GM23248 (cell line): ENCODE data around the gene ACSF3. TPM values are rescaled to one million over a fixed set of nuclear protein-coding genes. Genes with fewer than 3 reads are reported as not detected.

Source experiments
- DNase-seq: peaks from one replicate; pipeline ENCODE4 v3.0.0-alpha.2; 2015
- H2AFZ ChIP-seq: fragments of 200-600 bp; sonication (generic); 2 replicates; pipeline ENCODE4 v1.6.1; 2016; ENCODE audit warnings: antibody characterized with exemption
- H3F3A ChIP-seq: fragments of 200-600 bp; sonication (generic); 2 replicates; pipeline ENCODE4 v1.6.1; 2016; ENCODE audit warnings: mild to moderate bottlenecking, antibody characterized with exemption, mixed run types; ENCODE audit not compliant: insufficient read depth
- H3K27ac ChIP-seq: fragments of 200-600 bp; sonication (generic); 2 replicates; pipeline ENCODE4 v1.5.1; 2016; ENCODE audit warnings: mild to moderate bottlenecking
- H3K27me3 ChIP-seq: fragments of 200-600 bp; sonication (generic); replicated peaks from 2 replicates; pipeline ENCODE4 v1.6.1; 2016; ENCODE audit warnings: mild to moderate bottlenecking; ENCODE audit not compliant: insufficient read depth
- H3K36me3 ChIP-seq: fragments of 200-600 bp; sonication (generic); 2 replicates; pipeline ENCODE4 v1.6.1; 2016; ENCODE audit warnings: low read depth, mild to moderate bottlenecking
- H3K4me1 ChIP-seq: fragments of 200-600 bp; sonication (generic); 2 replicates; pipeline ENCODE4 v1.6.1; 2016; ENCODE audit warnings: mild to moderate bottlenecking; ENCODE audit not compliant: insufficient read depth
- H3K4me2 ChIP-seq: fragments of 200-600 bp; sonication (generic); one replicate; pipeline ENCODE4 v1.6.1; 2016; ENCODE audit warnings: mild to moderate bottlenecking; ENCODE audit not compliant: unreplicated experiment
- H3K4me3 ChIP-seq: fragments of 200-600 bp; sonication (generic); 2 replicates; pipeline ENCODE4 v1.5.1; 2016; ENCODE audit warnings: mild to moderate bottlenecking
- H3K79me2 ChIP-seq: fragments of 200-600 bp; sonication (generic); 2 replicates; pipeline ENCODE4 v1.6.1; 2016; ENCODE audit warnings: mild to moderate bottlenecking; ENCODE audit not compliant: insufficient read depth
- H3K9ac ChIP-seq: fragments of 200-600 bp; sonication (generic); 2 replicates; pipeline ENCODE4 v1.6.1; 2016; ENCODE audit warnings: mild to moderate bottlenecking
- H3K9me2 ChIP-seq: fragments of 200-600 bp; sonication (generic); 2 replicates; pipeline ENCODE4 v1.6.1; 2016; ENCODE audit warnings: mixed run types, mild to moderate bottlenecking, moderate library complexity; ENCODE audit not compliant: insufficient read depth
- H3K9me3 ChIP-seq: fragments of 200-600 bp; sonication (generic); one replicate; pipeline ENCODE4 v1.6.1; 2017; ENCODE audit warnings: low read depth
- H4K20me1 ChIP-seq: fragments of 200-600 bp; sonication (generic); 2 replicates; pipeline ENCODE4 v1.6.0; 2016; ENCODE audit not compliant: insufficient read depth
- EZH2 ChIP-seq: fragments of 200-600 bp; sonication (generic); IDR thresholded peaks from 2 replicates; pipeline ENCODE4 v1.6.1; 2018; ENCODE audit warnings: antibody characterized with exemption, mild to moderate bottlenecking; ENCODE audit not compliant: insufficient read depth, poor library complexity, severe bottlenecking
- EZH2phosphoT487 ChIP-seq: fragments of 200-600 bp; sonication (generic); IDR thresholded peaks from 2 replicates; pipeline ENCODE4 v1.6.1; 2018; ENCODE audit warnings: antibody characterized with exemption, moderate library complexity, mild to moderate bottlenecking, low read depth; ENCODE audit not compliant: insufficient read depth
- WGBS, 2 experiments: methylation state at CpG; one replicate each; pipeline ENCODE4 v1.1.6; 2015 to 2017; ENCODE audit warnings: low lambda C conversion rate in 2 of 2, low coverage in 1 of 2; ENCODE audit errors: missing lambda C conversion rate in 2 of 2; 5-methylcytosine and 5-hydroxymethylcytosine counted together
- in situ Hi-C: fragments of 300-500 bp; cut with MboI; formaldehyde crosslinking; loops from 2 replicates; pipeline ENCODE4 v1.15.0; 2020
- polyA plus RNA-seq: library from polyadenylated mRNA; unstranded; fragments of >200 nt; fragmentation: Nextera tagmentation; extraction: Ambion mirVana; gene quantifications from 2 replicates; pipeline ENCODE4 v1.2.1, GENCODE V29; 2016
- total RNA-seq: library from RNA; depleted of rRNA; stranded (reverse); fragments of >200 nt; shearing (Covaris generic); gene quantifications from 2 replicates; pipeline ENCODE4 v1.2.3, GENCODE V29; 2014

ACSF3 gene
- total and polyA plus RNA-seq, 2 experiments from 2014 or later, result 15.9 to 17.1 TPM

GRCh38 chr16:89074803-89075688 is 18.6 kb upstream of the ACSF3 start:
- 85 to 89% methylated on average over 30 to 35 of the region's 37 CpGs for WGBS, 2 experiments
- Histone ChIP-seq H3K9ac (no peak overlapping the region), H3F3A (peaks cover 9% of the 10 kb centered on the region), H3K27me3 (peaks cover 9% of the 10 kb centered on the region), H3K4me1 (no peaks in the 10 kb centered on the region), H2AFZ (no peak overlapping the region), H3K9me2 (no peaks in the 10 kb centered on the region), H3K79me2 (no peaks in the 10 kb centered on the region), H3K4me2 (no peak overlapping the region), H3K4me3 (no peak overlapping the region), H3K9me3 (no peaks in the 10 kb centered on the region), H3K36me3 (no peaks in the 10 kb centered on the region), H4K20me1 (no peaks in the 10 kb centered on the region), H3K27ac (no peak overlapping the region)
- in situ Hi-C loops, result no loop called here
- TF ChIP-seq EZH2 (no peak), EZH2phosphoT487 (no peak)
- DNase-seq, result no peak

- Histone ChIP-seq H3K4me2 (no peak overlapping the region), H3K9ac (no peak overlapping the region), H3K4me1 (no peaks in the 10 kb centered on the region), H4K20me1 (no peaks in the 10 kb centered on the region), H2AFZ (no peak overlapping the region), H3K79me2 (no peaks in the 10 kb centered on the region), H3K36me3 (no peaks in the 10 kb centered on the region), H3F3A (peaks cover 9% of the 10 kb centered on the region), H3K27ac (no peak overlapping the region), H3K9me2 (no peaks in the 10 kb centered on the region), H3K4me3 (no peak overlapping the region), H3K27me3 (peaks cover 9% of the 10 kb centered on the region), H3K9me3 (no peaks in the 10 kb centered on the region)
- TF ChIP-seq EZH2phosphoT487 (no peak), EZH2 (no peak)
- WGBS, 2 experiments, result 86 to 90% methylated on average over 14 of the region's 14 CpGs
- no peak for DNase-seq
- in situ Hi-C loops, result no loop called here
Observed at GRCh38 chr16:89076159-89076558, 17.5 kb upstream of the ACSF3 start.

DNA sequence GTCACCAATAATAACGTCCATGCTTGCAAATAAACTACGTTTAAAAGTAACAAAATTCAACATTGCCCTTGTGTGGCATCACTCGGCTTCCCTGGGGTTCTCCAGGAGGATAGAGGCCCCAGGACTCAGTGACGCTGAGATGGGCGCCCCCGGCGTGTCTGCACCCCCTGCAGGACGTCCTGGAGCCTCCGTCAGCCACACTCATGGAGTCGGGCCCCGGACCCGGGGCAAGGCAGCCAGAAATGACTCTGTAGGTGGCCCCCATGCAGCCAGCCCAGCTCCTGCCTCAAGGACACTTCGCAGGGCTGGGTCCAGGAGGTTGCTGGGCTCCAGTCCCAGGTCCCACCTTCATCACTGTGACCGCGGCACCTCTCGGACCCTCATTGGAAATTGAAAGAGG is 16.6 kb upstream of the ACSF3 start:
- Histone ChIP-seq H3K27me3 (peaks cover 3% of the 10 kb centered on the region; the same call in 1 of the 2 replicates), H3K9me3 (no peaks in the 10 kb centered on the region), H3K36me3 (no peaks in the 10 kb centered on the region), H2AFZ (no peak overlapping the region), H3K27ac (no peak overlapping the region), H3K79me2 (no peaks in the 10 kb centered on the region), H3F3A (peaks cover 9% of the 10 kb centered on the region), H3K9ac (no peak overlapping the region), H3K4me1 (no peaks in the 10 kb centered on the region), H3K4me3 (no peak overlapping the region), H4K20me1 (no peaks in the 10 kb centered on the region), H3K9me2 (no peaks in the 10 kb centered on the region), H3K4me2 (no peak overlapping the region)
- TF ChIP-seq EZH2 (no peak), EZH2phosphoT487 (no peak)
- DNase-seq, result no peak
- in situ Hi-C loops, result no loop called here
- WGBS, 2 experiments, result 71 to 73% methylated on average over 16 of the region's 16 CpGs

GRCh38 chr16:89078172-89078571 is 15.5 kb upstream of the ACSF3 start:
- H3K9me2 ChIP-seq, result no peaks in the 10 kb centered on the region
- no peaks in the 10 kb centered on the region for H3K4me1 ChIP-seq
- no peak overlapping the region for H3K27ac ChIP-seq
- no peaks in the 10 kb centered on the region for H4K20me1 ChIP-seq
- no peak overlapping the region for H3K9ac ChIP-seq
- no peaks in the 10 kb centered on the region for H3K27me3 ChIP-seq
- no peaks in the 10 kb centered on the region for H3K36me3 ChIP-seq
- no peak overlapping the region for H3K4me3 ChIP-seq
- no peak overlapping the region for H3K4me2 ChIP-seq
- no peak for TF ChIP-seq EZH2phosphoT487
- H3K9me3 ChIP-seq, result no peaks in the 10 kb centered on the region
- H3F3A ChIP-seq, result peaks cover 9% of the 10 kb centered on the region
- in situ Hi-C loops, result no loop called here
- DNase-seq, result no peak
- WGBS, 2 experiments, result 65 to 71% methylated on average over 8 of the region's 8 CpGs
- H3K79me2 ChIP-seq, result no peaks in the 10 kb centered on the region
- H2AFZ ChIP-seq, result no peak overlapping the region
